Measurements from ENCODE around the gene NUCKS1.

Gene NUCKS1

DNA sequence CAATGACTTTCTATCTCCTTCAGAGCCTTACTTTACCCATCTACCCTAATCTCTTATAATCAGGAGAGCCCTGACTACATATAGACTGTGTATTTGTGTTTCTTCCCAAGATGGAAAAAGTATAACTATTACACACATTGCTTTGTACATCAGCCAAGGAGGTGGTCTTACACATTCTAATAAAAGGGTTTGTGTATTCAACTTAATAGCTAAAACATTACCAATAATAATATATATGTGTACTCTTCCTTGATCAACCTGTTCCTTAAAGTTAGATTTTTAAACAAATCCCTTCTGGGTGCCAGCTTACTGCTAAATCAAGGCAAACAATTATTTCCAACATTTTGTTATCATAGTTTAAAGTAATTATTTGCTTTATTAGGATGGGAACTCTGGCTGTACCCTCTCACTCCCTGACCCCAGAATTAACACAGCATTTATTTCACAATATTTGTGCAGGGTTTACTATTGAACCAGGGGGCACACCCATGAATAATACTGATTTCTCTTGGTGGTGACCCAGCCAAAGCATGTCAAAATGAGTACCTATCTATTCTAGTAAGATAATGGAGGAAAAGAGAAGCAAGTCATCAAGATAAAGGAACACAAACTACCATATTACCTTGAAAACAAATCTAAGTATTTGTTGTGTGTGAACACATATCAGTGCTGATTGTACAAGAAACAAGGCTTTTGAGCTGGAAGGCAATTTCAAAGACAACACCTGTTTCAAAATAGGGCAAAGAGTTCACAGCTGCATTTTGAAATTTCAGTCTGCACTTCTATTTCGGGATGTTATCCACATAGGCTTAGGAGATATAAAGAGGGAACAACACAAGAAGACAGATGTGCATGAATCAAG is 39.5 kb downstream of the NUCKS1 start:
- no CpG with 5 or more reads among the region's 1 CpG for WGBS, 2 donors (ENCODE audit: extremely low coverage in 2 of 2, insufficient read length in 2 of 2, insufficient replicate concordance in 1 of 2)
- Histone ChIP-seq H4K91ac (ENCODE audit: low read depth, low read length, poor library complexity) (no peak overlapping the region), H2AFZ (ENCODE audit: low read length) (no peak overlapping the region), H2BK15ac (ENCODE audit: low read length) (no peak overlapping the region), H3K4me1 (ENCODE audit: control insufficient read depth in 2 of 2, insufficient read depth in 1 of 2, low read depth in 1 of 2, low read length in 2 of 2) (peaks cover 0 to 4% of the 10 kb centered on the region in 2 donors), H2AK5ac (ENCODE audit: low read depth, low read length) (no peak overlapping the region), H3K9me3 (replicated peaks in 1 of 2; ENCODE audit: control insufficient read depth in 2 of 2, insufficient read depth in 1 of 2, low read depth in 1 of 2, low read length in 2 of 2) (no peaks in the 10 kb centered on the region), H3K4ac (ENCODE audit: low read length) (no peak overlapping the region), H3K23ac (ENCODE audit: low read depth, low read length, poor library complexity) (no peak overlapping the region), H2BK5ac (ENCODE audit: low read length) (no peak overlapping the region), H3K79me1 (ENCODE audit: low read depth, low read length) (no peaks in the 10 kb centered on the region), H3K4me3 (ENCODE audit: low read length in 2 of 2) (no peak overlapping the region), H4K8ac (ENCODE audit: low read depth, low read length) (no peak overlapping the region), H3K9ac (ENCODE audit: low read depth, low read length, poor library complexity) (no peak overlapping the region), H3K14ac (ENCODE audit: low read length) (no peak overlapping the region), H3K36me3 (replicated peaks in 1 of 2; ENCODE audit: control insufficient read depth in 2 of 2, insufficient read depth in 2 of 2, low read length in 2 of 2) (peaks cover 5 to 69% of the 10 kb centered on the region in 2 donors), H2BK120ac (ENCODE audit: low read depth, low read length) (no peak overlapping the region), H2BK12ac (ENCODE audit: low read length) (no peak overlapping the region), H3K4me2 (ENCODE audit: insufficient read depth, low read length, poor library complexity, severe bottlenecking) (no peak overlapping the region), H3K27me3 (ENCODE audit: control insufficient read depth in 3 of 3, insufficient read depth in 3 of 3, low read depth in 1 of 3, low read length in 3 of 3) (no peaks in the 10 kb centered on the region), H3K18ac (ENCODE audit: low read length) (no peak overlapping the region), H3K27ac (replicated peaks; ENCODE audit: low read length) (no peak overlapping the region)
- no peak for DNase-seq (ENCODE audit: low spot score)

- Histone ChIP-seq H3K36me3 (replicated peaks in 1 of 2; ENCODE audit: control insufficient read depth in 2 of 2, insufficient read depth in 2 of 2, low read length in 2 of 2) (peaks cover 3 to 63% of the 10 kb centered on the region in 2 donors), H2BK12ac (ENCODE audit: low read length) (no peak overlapping the region), H3K4me1 (ENCODE audit: control insufficient read depth in 2 of 2, insufficient read depth in 1 of 2, low read depth in 1 of 2, low read length in 2 of 2) (peaks cover 0 to 4% of the 10 kb centered on the region in 2 donors), H2BK5ac (ENCODE audit: low read length) (no peak overlapping the region), H3K4me3 (ENCODE audit: low read length in 2 of 2) (no peak overlapping the region), H4K91ac (ENCODE audit: low read depth, low read length, poor library complexity) (no peak overlapping the region), H3K9me3 (replicated peaks in 1 of 2; ENCODE audit: control insufficient read depth in 2 of 2, insufficient read depth in 1 of 2, low read depth in 1 of 2, low read length in 2 of 2) (no peaks in the 10 kb centered on the region), H2AK5ac (ENCODE audit: low read depth, low read length) (no peak overlapping the region), H3K14ac (ENCODE audit: low read length) (no peak overlapping the region), H3K23ac (ENCODE audit: low read depth, low read length, poor library complexity) (no peak overlapping the region), H3K4ac (ENCODE audit: low read length) (no peak overlapping the region), H2BK15ac (ENCODE audit: low read length) (no peak overlapping the region), H2AFZ (ENCODE audit: low read length) (no peak overlapping the region), H3K18ac (ENCODE audit: low read length) (no peak overlapping the region), H3K27me3 (ENCODE audit: control insufficient read depth in 3 of 3, insufficient read depth in 3 of 3, low read depth in 1 of 3, low read length in 3 of 3) (no peaks in the 10 kb centered on the region), H3K4me2 (ENCODE audit: insufficient read depth, low read length, poor library complexity, severe bottlenecking) (no peak overlapping the region), H4K8ac (ENCODE audit: low read depth, low read length) (no peak overlapping the region), H3K79me1 (ENCODE audit: low read depth, low read length) (no peaks in the 10 kb centered on the region), H3K27ac (replicated peaks; ENCODE audit: low read length) (no peak overlapping the region), H3K9ac (ENCODE audit: low read depth, low read length, poor library complexity) (no peak overlapping the region), H2BK120ac (ENCODE audit: low read depth, low read length) (no peak overlapping the region)
- no CpG with 5 or more reads among the region's 2 CpGs for WGBS, 2 donors (ENCODE audit: extremely low coverage in 2 of 2, insufficient read length in 2 of 2, insufficient replicate concordance in 1 of 2)
- DNase-seq (ENCODE audit: low spot score), result no peak
Measured at GRCh38 chr1:205709640-205710039, 40.3 kb downstream of the NUCKS1 start.

DNA sequence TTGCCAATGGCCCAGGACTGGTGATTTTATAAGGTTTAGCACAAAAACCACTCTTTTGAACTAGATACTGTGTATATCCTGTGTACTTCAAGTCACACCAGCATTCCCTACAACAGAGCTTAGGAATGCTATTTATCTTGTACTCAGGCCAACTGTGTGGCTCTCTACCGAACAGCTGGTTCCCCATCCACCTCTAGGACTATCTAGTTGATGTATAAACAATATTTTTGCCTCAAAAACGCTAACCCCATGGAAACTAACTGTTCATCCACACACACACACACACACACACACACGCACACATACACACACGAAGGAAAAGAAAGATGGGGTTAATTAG is 41.0 kb downstream of the NUCKS1 start:
- H3K79me1 ChIP-seq (ENCODE audit: low read depth, low read length), result no peaks in the 10 kb centered on the region
- no peak overlapping the region for H3K18ac ChIP-seq (ENCODE audit: low read length)
- H2BK15ac ChIP-seq (ENCODE audit: low read length), result no peak overlapping the region
- H4K8ac ChIP-seq (ENCODE audit: low read depth, low read length), result no peak overlapping the region
- H3K4ac ChIP-seq (ENCODE audit: low read length), result no peak overlapping the region
- no peak overlapping the region for H3K14ac ChIP-seq (ENCODE audit: low read length)
- no peak overlapping the region for H4K91ac ChIP-seq (ENCODE audit: low read depth, low read length, poor library complexity)
- no peaks in the 10 kb centered on the region for H3K27me3 ChIP-seq (ENCODE audit: control insufficient read depth in 3 of 3, insufficient read depth in 3 of 3, low read depth in 1 of 3, low read length in 3 of 3)
- H2BK12ac ChIP-seq (ENCODE audit: low read length), result no peak overlapping the region
- peaks cover 3 to 61% of the 10 kb centered on the region in 2 donors for H3K36me3 ChIP-seq (replicated peaks in 1 of 2; ENCODE audit: control insufficient read depth in 2 of 2, insufficient read depth in 2 of 2, low read length in 2 of 2)
- H3K9ac ChIP-seq (ENCODE audit: low read depth, low read length, poor library complexity), result no peak overlapping the region
- DNase-seq (ENCODE audit: low spot score), result no peak
- H3K4me1 ChIP-seq (ENCODE audit: control insufficient read depth in 2 of 2, insufficient read depth in 1 of 2, low read depth in 1 of 2, low read length in 2 of 2), result no peaks in the 10 kb centered on the region
- H2AK5ac ChIP-seq (ENCODE audit: low read depth, low read length), result no peak overlapping the region
- H3K4me3 ChIP-seq (ENCODE audit: low read length in 2 of 2), result no peak overlapping the region
- no peak overlapping the region for H3K23ac ChIP-seq (ENCODE audit: low read depth, low read length, poor library complexity)
- H2BK120ac ChIP-seq (ENCODE audit: low read depth, low read length), result no peak overlapping the region
- H2BK5ac ChIP-seq (ENCODE audit: low read length), result no peak overlapping the region
- H3K27ac ChIP-seq (replicated peaks; ENCODE audit: low read length), result no peak overlapping the region
- H3K4me2 ChIP-seq (ENCODE audit: insufficient read depth, low read length, poor library complexity, severe bottlenecking), result no peak overlapping the region
- no peak overlapping the region for H2AFZ ChIP-seq (ENCODE audit: low read length)
- no peaks in the 10 kb centered on the region for H3K9me3 ChIP-seq (replicated peaks in 1 of 2; ENCODE audit: control insufficient read depth in 2 of 2, insufficient read depth in 1 of 2, low read depth in 1 of 2, low read length in 2 of 2)
- WGBS, 2 donors (ENCODE audit: extremely low coverage in 2 of 2, insufficient read length in 2 of 2, insufficient replicate concordance in 1 of 2), result no CpG with 5 or more reads among the region's 4 CpGs

- Histone ChIP-seq H3K9me3 (replicated peaks in 1 of 2; ENCODE audit: control insufficient read depth in 2 of 2, insufficient read depth in 1 of 2, low read depth in 1 of 2, low read length in 2 of 2) (no peaks in the 10 kb centered on the region), H3K4me1 (ENCODE audit: control insufficient read depth in 2 of 2, insufficient read depth in 1 of 2, low read depth in 1 of 2, low read length in 2 of 2) (peaks cover 0 to 1% of the 10 kb centered on the region in 2 donors), H2AFZ (ENCODE audit: low read length) (no peak overlapping the region), H3K4me2 (ENCODE audit: insufficient read depth, low read length, poor library complexity, severe bottlenecking) (no peak overlapping the region), H3K4ac (ENCODE audit: low read length) (no peak overlapping the region), H2AK5ac (ENCODE audit: low read depth, low read length) (no peak overlapping the region), H3K9ac (ENCODE audit: low read depth, low read length, poor library complexity) (no peak overlapping the region), H3K23ac (ENCODE audit: low read depth, low read length, poor library complexity) (no peak overlapping the region), H2BK15ac (ENCODE audit: low read length) (no peak overlapping the region), H3K4me3 (ENCODE audit: low read length in 2 of 2) (no peak overlapping the region), H3K27ac (replicated peaks; ENCODE audit: low read length) (no peak overlapping the region), H2BK5ac (ENCODE audit: low read length) (no peak overlapping the region), H2BK120ac (ENCODE audit: low read depth, low read length) (no peak overlapping the region), H4K8ac (ENCODE audit: low read depth, low read length) (no peak overlapping the region), H3K27me3 (ENCODE audit: control insufficient read depth in 3 of 3, insufficient read depth in 3 of 3, low read depth in 1 of 3, low read length in 3 of 3) (no peaks in the 10 kb centered on the region), H4K91ac (ENCODE audit: low read depth, low read length, poor library complexity) (no peak overlapping the region), H3K18ac (ENCODE audit: low read length) (no peak overlapping the region), H3K14ac (ENCODE audit: low read length) (no peak overlapping the region), H3K36me3 (replicated peaks in 1 of 2; ENCODE audit: control insufficient read depth in 2 of 2, insufficient read depth in 2 of 2, low read length in 2 of 2) (peaks cover 3 to 57% of the 10 kb centered on the region in 2 donors), H3K79me1 (ENCODE audit: low read depth, low read length) (no peaks in the 10 kb centered on the region), H2BK12ac (ENCODE audit: low read length) (no peak overlapping the region)
- no peak for DNase-seq (ENCODE audit: low spot score)
- no CpG with 5 or more reads among the region's 6 CpGs for WGBS, 2 donors (ENCODE audit: extremely low coverage in 2 of 2, insufficient read length in 2 of 2, insufficient replicate concordance in 1 of 2)
Measured at GRCh38 chr1:205706601-205707502, 43.1 kb downstream of the NUCKS1 start.
